ENCODE measurements around the gene GRIK1.

The GRIK1 gene

DNA sequence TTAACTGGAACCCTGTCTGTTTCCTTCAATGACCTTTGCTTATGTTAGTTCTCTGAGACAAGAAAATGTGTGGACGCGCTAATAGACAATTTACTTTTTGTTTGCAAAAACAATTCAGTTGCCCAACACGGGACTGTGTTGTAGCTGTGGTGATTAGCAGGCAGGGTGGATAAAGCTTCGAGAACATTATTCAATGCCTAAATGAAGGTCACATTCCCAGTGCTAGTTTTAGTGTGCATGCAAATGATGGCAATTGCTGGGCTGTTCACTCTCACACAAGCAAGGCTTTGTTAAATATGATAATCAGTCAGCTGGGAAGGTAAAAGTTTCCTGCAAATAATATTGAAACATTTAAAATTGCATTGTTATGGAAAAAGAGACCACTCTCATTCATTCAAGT, 452.6 kb downstream of the GRIK1 start:
- no peak overlapping the region for H3K4me3 ChIP-seq (ENCODE audit: low read depth, low read length)
- TF ChIP-seq, protein P1, sequence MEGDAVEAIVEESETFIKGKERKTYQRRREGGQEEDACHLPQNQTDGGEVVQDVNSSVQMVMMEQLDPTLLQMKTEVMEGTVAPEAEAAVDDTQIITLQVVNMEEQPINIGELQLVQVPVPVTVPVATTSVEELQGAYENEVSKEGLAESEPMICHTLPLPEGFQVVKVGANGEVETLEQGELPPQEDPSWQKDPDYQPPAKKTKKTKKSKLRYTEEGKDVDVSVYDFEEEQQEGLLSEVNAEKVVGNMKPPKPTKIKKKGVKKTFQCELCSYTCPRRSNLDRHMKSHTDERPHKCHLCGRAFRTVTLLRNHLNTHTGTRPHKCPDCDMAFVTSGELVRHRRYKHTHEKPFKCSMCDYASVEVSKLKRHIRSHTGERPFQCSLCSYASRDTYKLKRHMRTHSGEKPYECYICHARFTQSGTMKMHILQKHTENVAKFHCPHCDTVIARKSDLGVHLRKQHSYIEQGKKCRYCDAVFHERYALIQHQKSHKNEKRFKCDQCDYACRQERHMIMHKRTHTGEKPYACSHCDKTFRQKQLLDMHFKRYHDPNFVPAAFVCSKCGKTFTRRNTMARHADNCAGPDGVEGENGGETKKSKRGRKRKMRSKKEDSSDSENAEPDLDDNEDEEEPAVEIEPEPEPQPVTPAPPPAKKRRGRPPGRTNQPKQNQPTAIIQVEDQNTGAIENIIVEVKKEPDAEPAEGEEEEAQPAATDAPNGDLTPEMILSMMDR (IDR thresholded peaks at IDR 0.05; ENCODE audit: low read depth, low read length), result no peak

Measured in WI38 (cell line).